ENCODE results near the gene RFX8. TPM values are rescaled to one million over a fixed set of nuclear protein-coding genes. Genes with fewer than 3 reads are reported as not detected.

The RFX8 gene
- polyA plus RNA-seq, 3 donors: not detected

- H2AFZ ChIP-seq (ENCODE audit: insufficient read depth, low read depth, low read length, poor library complexity, severe bottlenecking): no peak overlapping the region
- H3K79me2 ChIP-seq (ENCODE audit: insufficient read depth, low read length): no peaks in the 10 kb centered on the region
- H3K36me3 ChIP-seq (replicated peaks in 1 of 2; ENCODE audit: control insufficient read depth in 1 of 2, insufficient read depth in 2 of 2, low read length in 2 of 2): no peaks in the 10 kb centered on the region
- peak overlapping the region; percentile 21 for H3K4me2 ChIP-seq (replicated peaks; ENCODE audit: extremely low read depth, low read length, poor library complexity, severe bottlenecking)
- no CpG with 5 or more reads among the region's 2 CpGs for WGBS (ENCODE audit: insufficient coverage)
- peaks cover 12 to 16% of the 10 kb centered on the region in 2 donors for H3K4me1 ChIP-seq (ENCODE audit: control insufficient read depth in 1 of 2, insufficient read depth in 2 of 2, low read length in 2 of 2)
- H3K9ac ChIP-seq (ENCODE audit: insufficient read depth, low read length, poor library complexity, severe bottlenecking): no peak overlapping the region
- DNase-seq: peak in 2 of 3 donors; percentile 31 to 35
- H3K27ac ChIP-seq (ENCODE audit: low read depth in 1 of 2, low read length in 2 of 2): no peak overlapping the region
- intact Hi-C loops (cut with micrococcal nuclease): no loop called here
- H3K4me1 Mint-ChIP-seq: peaks cover 23% of the 10 kb centered on the region
- H3K9me3 Mint-ChIP-seq: peaks cover 0 to 3% (median 0%) of the 10 kb centered on the region in 7 donors
- no peaks in the 10 kb centered on the region for H3K27me3 ChIP-seq (ENCODE audit: control insufficient read depth in 2 of 2, insufficient read depth in 2 of 2, low read length in 2 of 2)
- peak overlapping the region in 2 of 7 donors; percentile 10 to 52 for H3K27ac Mint-ChIP-seq
- H3K36me3 Mint-ChIP-seq: no peaks in the 10 kb centered on the region
- H3K4me3 Mint-ChIP-seq: peak overlapping the region in 1 of 2 donors; percentile 67
- peak overlapping the region in 1 of 3 experiments; percentile 7 for H3K4me3 ChIP-seq (replicated peaks in 1 of 3; ENCODE audit: low read depth in 2 of 3, low read length in 3 of 3)
- H4K20me1 ChIP-seq (ENCODE audit: insufficient read depth, low read length): no peaks in the 10 kb centered on the region
- no peaks in the 10 kb centered on the region for H3K9me3 ChIP-seq (replicated peaks in 1 of 2; ENCODE audit: control insufficient read depth in 1 of 2, insufficient read depth in 1 of 2, low read length in 2 of 2)
- peaks cover 0 to 5% (median 2%) of the 10 kb centered on the region in 3 donors for H3K27me3 Mint-ChIP-seq (ENCODE audit: low read depth in 3 of 3)
- no peak for TF ChIP-seq CTCF (IDR thresholded peaks at IDR 0.05)
Measured at GRCh38 chr2:101361522-101361921, 113.4 kb downstream of the RFX8 start.

GRCh38 chr2:101361121-101361520 is 113.8 kb downstream of the RFX8 start:
- Mint-ChIP-seq H3K9me3 (peaks cover 0 to 3% (median 0%) of the 10 kb centered on the region in 7 donors), H3K27me3 (ENCODE audit: low read depth in 3 of 3) (peaks cover 0 to 5% (median 2%) of the 10 kb centered on the region in 3 donors), H3K4me1 (peaks cover 23% of the 10 kb centered on the region), H3K36me3 (no peaks in the 10 kb centered on the region), H3K27ac (no peak overlapping the region), H3K4me3 (peak overlapping the region in 1 of 2 donors; percentile 67)
- no peak overlapping the region for H3K9ac ChIP-seq (ENCODE audit: insufficient read depth, low read length, poor library complexity, severe bottlenecking)
- H3K4me1 ChIP-seq (ENCODE audit: control insufficient read depth in 1 of 2, insufficient read depth in 2 of 2, low read length in 2 of 2): peaks cover 12 to 16% of the 10 kb centered on the region in 2 donors
- H3K9me3 ChIP-seq (replicated peaks in 1 of 2; ENCODE audit: control insufficient read depth in 1 of 2, insufficient read depth in 1 of 2, low read length in 2 of 2): no peaks in the 10 kb centered on the region
- 59% methylated on average over 3 of the region's 4 CpGs for WGBS (ENCODE audit: insufficient coverage)
- H3K4me3 ChIP-seq (replicated peaks in 1 of 3; ENCODE audit: low read depth in 2 of 3, low read length in 3 of 3): peak overlapping the region in 1 of 3 experiments; percentile 7
- H2AFZ ChIP-seq (ENCODE audit: insufficient read depth, low read depth, low read length, poor library complexity, severe bottlenecking): no peak overlapping the region
- no peaks in the 10 kb centered on the region for H3K36me3 ChIP-seq (replicated peaks in 1 of 2; ENCODE audit: control insufficient read depth in 1 of 2, insufficient read depth in 2 of 2, low read length in 2 of 2)
- no peaks in the 10 kb centered on the region for H3K79me2 ChIP-seq (ENCODE audit: insufficient read depth, low read length)
- peak overlapping the region; percentile 21 for H3K4me2 ChIP-seq (replicated peaks; ENCODE audit: extremely low read depth, low read length, poor library complexity, severe bottlenecking)
- no peak overlapping the region for H3K27ac ChIP-seq (ENCODE audit: low read depth in 1 of 2, low read length in 2 of 2)
- no peak for TF ChIP-seq CTCF (IDR thresholded peaks at IDR 0.05)
- H4K20me1 ChIP-seq (ENCODE audit: insufficient read depth, low read length): no peaks in the 10 kb centered on the region
- DNase-seq: peak in 2 of 3 donors; percentile 43 to 58
- intact Hi-C loops (cut with micrococcal nuclease): no loop called here
- H3K27me3 ChIP-seq (ENCODE audit: control insufficient read depth in 2 of 2, insufficient read depth in 2 of 2, low read length in 2 of 2): no peaks in the 10 kb centered on the region
